Neutrophil (primary cell): Measurements from ENCODE around the gene RDH16.
"Not testable (repeated sequence)": the region's sequence is repeated elsewhere in the genome, so short reads cannot be mapped to it uniquely, and the experiment has no call there.

ENCODE experiments used
- H3K27ac ChIP-seq: fragments of 200-600 bp; sonication (generic); 2 replicates; pipeline ENCODE4 v1.5.1; 2016; ENCODE audit warnings: mild to moderate bottlenecking, moderate library complexity
- H3K27me3 ChIP-seq: fragments of 200-600 bp; sonication (generic); 2 replicates; pipeline ENCODE4 v1.6.0; 2016; ENCODE audit warnings: mild to moderate bottlenecking
- H3K36me3 ChIP-seq: fragments of 200-600 bp; sonication (generic); 2 replicates; pipeline ENCODE4 v1.5.1; 2017
- H3K4me1 ChIP-seq, 2 experiments: fragments of 200-600 bp in 1 of 2; sonication (generic) in 1 of 2; 1 replicate in 1 of 2; 2 replicates in 1 of 2; pipeline versions ENCODE4 v1.5.1 to v1.6.1; 2013 to 2016; ENCODE audit warnings: low read depth in 1 of 2, low read length in 1 of 2, mild to moderate bottlenecking in 1 of 2, moderate library complexity in 1 of 2; ENCODE audit not compliant: control insufficient read depth in 1 of 2, insufficient read depth in 1 of 2
- H3K4me3 ChIP-seq, 2 experiments: fragments of 200-600 bp in 1 of 2; sonication (generic) in 1 of 2; 1 replicate in 1 of 2; 2 replicates in 1 of 2; pipeline ENCODE4 v1.5.1; 2013 to 2016; ENCODE audit warnings: low read depth in 1 of 2, low read length in 1 of 2, mild to moderate bottlenecking in 1 of 2, moderate library complexity in 1 of 2
- H3K9me3 ChIP-seq: fragments of 200-600 bp; sonication (generic); 2 replicates; pipeline ENCODE4 v1.5.1; 2016
- CTCF ChIP-seq: fragments of 200-600 bp; sonication (generic); IDR thresholded peaks from 2 replicates; pipeline ENCODE4 v1.5.1; 2016; ENCODE audit warnings: antibody characterized with exemption

The RDH16 gene

GRCh38 chr12:56922031-56922430, 35.4 kb downstream of the RDH16 start:
- Histone ChIP-seq H3K4me1 (no peaks in the 10 kb centered on the region), H3K27me3 (no peaks in the 10 kb centered on the region), H3K4me3 (no peak overlapping the region), H3K9me3 (no peaks in the 10 kb centered on the region), H3K36me3 (no peaks in the 10 kb centered on the region), H3K27ac (no peak overlapping the region)
- TF ChIP-seq CTCF = no peak

GRCh38 chr12:56921346-56921745, 36.1 kb downstream of the RDH16 start:
- H3K4me1 ChIP-seq = no peaks in the 10 kb centered on the region
- no peak overlapping the region for H3K4me3 ChIP-seq
- no peak overlapping the region for H3K27ac ChIP-seq
- no peaks in the 10 kb centered on the region for H3K27me3 ChIP-seq
- no peaks in the 10 kb centered on the region for H3K36me3 ChIP-seq
- H3K9me3 ChIP-seq = no peaks in the 10 kb centered on the region
- TF ChIP-seq CTCF = no peak

GRCh38 chr12:56918139-56918538, 39.3 kb downstream of the RDH16 start:
- H3K36me3 ChIP-seq, H3K27ac ChIP-seq, H3K9me3 ChIP-seq, H3K4me1 ChIP-seq, H3K4me3 ChIP-seq, H3K27me3 ChIP-seq: not testable (repeated sequence)

GRCh38 chr12:56916996-56917333, 40.4 kb downstream of the RDH16 start:
- Histone ChIP-seq H3K27ac (no peak overlapping the region), H3K4me3 (no peak overlapping the region), H3K36me3 (no peaks in the 10 kb centered on the region), H3K4me1 (no peaks in the 10 kb centered on the region), H3K27me3 (no peaks in the 10 kb centered on the region), H3K9me3 (no peaks in the 10 kb centered on the region)
- TF ChIP-seq CTCF = no peak

GRCh38 chr12:56916296-56916995, 41.0 kb downstream of the RDH16 start:
- Histone ChIP-seq H3K27me3 (no peaks in the 10 kb centered on the region), H3K9me3 (no peaks in the 10 kb centered on the region), H3K27ac (no peak overlapping the region), H3K4me3 (no peak overlapping the region), H3K36me3 (no peaks in the 10 kb centered on the region), H3K4me1 (no peaks in the 10 kb centered on the region)
- no peak for TF ChIP-seq CTCF

- TF ChIP-seq CTCF = no peak
These were observed 42.7 kb downstream of the RDH16 start for GRCh38 chr12:56914724-56915123.

More at GRCh38 chr12:56914724-56915123, 42.7 kb downstream of the RDH16 start:
- Histone ChIP-seq H3K36me3 (no peaks in the 10 kb centered on the region), H3K27me3 (no peaks in the 10 kb centered on the region), H3K9me3 (no peaks in the 10 kb centered on the region), H3K4me1 (no peaks in the 10 kb centered on the region), H3K4me3 (no peak overlapping the region), H3K27ac (no peak overlapping the region)
